GM12878 (cell line): ENCODE measurements around the gene GFPT1. TPM values are rescaled to one million over a fixed set of nuclear protein-coding genes. Genes with fewer than 3 reads are reported as not detected.

Experiments
- CHD2 ChIP-seq: IDR thresholded peaks from 2 replicates; pipeline ENCODE4 v1.6.1; 2011; ENCODE audit warnings: low read depth, low read length, improper control_type of control experiment, borderline replicate concordance
- CREB1 ChIP-seq: IDR thresholded peaks from 2 replicates; pipeline ENCODE4 v1.6.1; 2012; ENCODE audit warnings: low read depth, mild to moderate bottlenecking, inconsistent platforms
- EED ChIP-seq: sonication (generic); IDR thresholded peaks from 2 replicates; pipeline ENCODE4 v1.6.1; 2016; ENCODE audit warnings: antibody characterized with exemption, low read depth
- HDGF ChIP-seq: fragments of 450-650 bp; IDR thresholded peaks from 2 replicates; pipeline ENCODE4 v1.6.1; 2016; ENCODE audit warnings: antibody characterized with exemption
- JUND ChIP-seq: IDR thresholded peaks from 2 replicates; pipeline ENCODE4 v1.6.1; 2012; ENCODE audit warnings: low read depth, mild to moderate bottlenecking, low read length, improper control_type of control experiment, moderate library complexity
- MEF2A ChIP-seq: IDR thresholded peaks from 2 replicates; pipeline ENCODE4 v1.6.1; 2011; ENCODE audit warnings: low read depth, mild to moderate bottlenecking, low read length, moderate library complexity; ENCODE audit not compliant: insufficient read depth
- MTA2 ChIP-seq: fragments of 450-650 bp; IDR thresholded peaks from 2 replicates; pipeline ENCODE4 v1.6.1; 2016; ENCODE audit warnings: low read depth, mild to moderate bottlenecking, moderate library complexity
- MYB ChIP-seq: fragments of 150-350 bp; IDR thresholded peaks from 2 replicates; pipeline ENCODE4 v1.6.1; 2014; ENCODE audit warnings: mild to moderate bottlenecking, low read depth, low read length, borderline replicate concordance
- NBN ChIP-seq: fragments of 450-650 bp; IDR thresholded peaks from 2 replicates; pipeline ENCODE4 v1.6.1; 2016
- NR2C1 ChIP-seq: fragments of 450-650 bp; IDR thresholded peaks from 2 replicates; pipeline ENCODE4 v1.6.1; 2017; ENCODE audit warnings: antibody characterized with exemption, mild to moderate bottlenecking, moderate library complexity
- PML ChIP-seq: IDR thresholded peaks from 2 replicates; pipeline ENCODE4 v1.6.1; 2012; ENCODE audit warnings: low read length, inconsistent platforms
- SMAD1 ChIP-seq: fragments of 450-650 bp; IDR thresholded peaks from 2 replicates; pipeline ENCODE4 v1.6.1; 2018; ENCODE audit warnings: mild to moderate bottlenecking, low read depth; ENCODE audit not compliant: partially characterized antibody
- SPI1 ChIP-seq: IDR thresholded peaks from 2 replicates; pipeline ENCODE4 v1.6.1; 2011; ENCODE audit warnings: low read depth, mild to moderate bottlenecking, low read length, moderate library complexity, borderline replicate concordance; ENCODE audit not compliant: insufficient read depth
- SRF ChIP-seq, 2 experiments: IDR thresholded peaks; 2 replicates each; pipeline ENCODE4 v1.6.1; 2011; ENCODE audit warnings: low read depth in 2 of 2, low read length in 2 of 2, mild to moderate bottlenecking in 1 of 2, moderate library complexity in 1 of 2
- WRNIP1 ChIP-seq: IDR thresholded peaks from 2 replicates; pipeline ENCODE4 v1.6.1; 2011; ENCODE audit warnings: low read depth, low read length, improper control_type of control experiment, borderline replicate concordance
- ZNF207 ChIP-seq: fragments of 450-650 bp; IDR thresholded peaks from 2 replicates; pipeline ENCODE4 v1.6.1; 2014; ENCODE audit warnings: antibody characterized with exemption, mild to moderate bottlenecking, borderline replicate concordance
- polyA plus RNA-seq, 11 experiments: library from polyadenylated mRNA; depleted of rRNA in 4 of 11; unstranded in 6 of 11; stranded (reverse) in 5 of 11; fragments of >200 nt; fragmentation: Nextera tagmentation in 4 of 11; fragmentation: Illumina TruSeq in 1 of 11; extraction: Ambion mirVana in 4 of 11; extraction: Trizol in 1 of 11; gene quantifications; 1 replicate in 1 of 11; 2 replicates in 10 of 11; pipeline versions ENCODE4 v1.2.1 to v1.2.3, GENCODE V29; 2011 to 2016; ENCODE audit warnings: inconsistent platforms in 2 of 11, missing spikeins in 2 of 11, low read depth in 1 of 11
- total RNA-seq, 4 experiments: library from RNA; depleted of rRNA in 3 of 4; stranded (reverse); fragments of >200 nt in 3 of 4; fragmentation: Illumina TruSeq in 1 of 4; extraction: Trizol in 1 of 4; gene quantifications; 2 replicates each; pipeline versions ENCODE4 v1.2.1 to v1.2.3, GENCODE V29; 2013 to 2021
- TF ChIP-seq, protein P1 (sequence below): fragments of 150-350 bp; IDR thresholded peaks from 2 replicates; pipeline ENCODE4 v1.6.1; 2014; ENCODE audit warnings: mild to moderate bottlenecking, low read depth, low read length
- TF ChIP-seq, protein P2 (sequence below): fragments of 450-650 bp; formaldehyde crosslinking; IDR thresholded peaks from 2 replicates; pipeline ENCODE4 v1.5.0; 2022; ENCODE audit warnings: mild to moderate bottlenecking, missing genetic modification characterization
- TF ChIP-seq, protein P3 (sequence below): fragments of 450-650 bp; conservative IDR thresholded peaks from 2 replicates; pipeline ENCODE4 v1.6.1; 2017; ENCODE audit warnings: mild to moderate bottlenecking, moderate library complexity
- TF ChIP-seq, protein P4 (sequence below): fragments of 450-650 bp; IDR thresholded peaks from 2 replicates; pipeline ENCODE4 v1.6.1; 2016; ENCODE audit warnings: mild to moderate bottlenecking
- TF ChIP-seq, protein P5 (sequence below): IDR thresholded peaks from 2 replicates; pipeline ENCODE4 v1.6.1; 2011; ENCODE audit warnings: borderline replicate concordance, low read depth, mild to moderate bottlenecking, moderate library complexity, low read length; ENCODE audit not compliant: insufficient read depth, poor library complexity, severe bottlenecking

GFPT1 gene
- total and polyA plus RNA-seq, 10 of the 15 experiments (the other 5 are each of a cell fraction or from before 2014, with no cell fraction given), result 10.1 to 95.2 (median 24.5) TPM

DNA sequence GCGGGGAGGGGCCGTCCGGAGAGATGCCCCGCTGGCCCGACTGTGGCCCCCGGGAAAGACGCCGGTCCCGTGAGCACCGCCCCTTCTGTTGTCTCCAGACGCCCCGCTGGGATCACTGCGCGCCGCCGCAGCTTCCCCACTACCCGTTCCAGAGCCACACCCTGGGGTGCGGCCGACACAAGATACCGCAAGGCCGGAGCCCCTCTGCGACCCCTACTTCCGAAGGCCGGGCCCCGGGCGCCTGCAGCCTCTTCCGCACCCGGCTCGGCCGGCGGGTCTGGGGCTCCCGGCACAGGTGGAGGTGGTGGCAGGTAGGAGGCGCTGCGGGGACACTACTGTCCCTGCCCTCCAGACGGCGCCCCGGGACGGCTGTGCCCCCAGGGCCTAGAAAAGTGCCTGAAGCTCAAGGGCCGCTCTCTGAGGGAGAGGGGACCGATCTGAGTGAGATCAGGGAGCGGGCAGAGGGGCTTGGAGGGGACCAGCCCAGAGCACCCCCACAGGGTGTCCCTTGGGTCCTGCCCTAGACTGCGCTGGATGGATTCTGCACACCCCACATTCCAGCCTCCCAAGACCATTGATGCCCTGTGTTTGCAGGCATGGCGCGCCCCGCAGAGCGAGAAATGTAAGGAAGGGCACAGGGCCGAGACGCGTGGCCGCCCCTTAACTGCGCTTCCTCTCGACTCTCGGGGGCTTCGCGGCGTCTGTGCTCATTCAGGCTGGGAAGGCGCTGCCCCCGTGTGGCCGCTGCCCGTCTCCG, 80.0 kb downstream of the GFPT1 start (continued):
- TF ChIP-seq SMAD1 (no peak), MTA2 (no peak), WRNIP1 (no peak), NBN (no peak), SRF (IDR thresholded peaks at IDR 0.05; ENCODE audit: low read depth in 2 of 2, low read length in 2 of 2) (no peak), SPI1 (no peak), CREB1 (no peak), ZNF207 (0 out of 2 replicates have a peak, but pooled peaks have one; percentile 34), NR2C1 (no peak), MEF2A (no peak), HDGF (no peak; the same call in 1 of the 2 replicates), PML (no peak), EED (no peak), MYB (no peak), JUND (no peak), CHD2 (no peak)
- TF ChIP-seq, protein P1, sequence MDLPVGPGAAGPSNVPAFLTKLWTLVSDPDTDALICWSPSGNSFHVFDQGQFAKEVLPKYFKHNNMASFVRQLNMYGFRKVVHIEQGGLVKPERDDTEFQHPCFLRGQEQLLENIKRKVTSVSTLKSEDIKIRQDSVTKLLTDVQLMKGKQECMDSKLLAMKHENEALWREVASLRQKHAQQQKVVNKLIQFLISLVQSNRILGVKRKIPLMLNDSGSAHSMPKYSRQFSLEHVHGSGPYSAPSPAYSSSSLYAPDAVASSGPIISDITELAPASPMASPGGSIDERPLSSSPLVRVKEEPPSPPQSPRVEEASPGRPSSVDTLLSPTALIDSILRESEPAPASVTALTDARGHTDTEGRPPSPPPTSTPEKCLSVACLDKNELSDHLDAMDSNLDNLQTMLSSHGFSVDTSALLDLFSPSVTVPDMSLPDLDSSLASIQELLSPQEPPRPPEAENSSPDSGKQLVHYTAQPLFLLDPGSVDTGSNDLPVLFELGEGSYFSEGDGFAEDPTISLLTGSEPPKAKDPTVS, result no peak
- TF ChIP-seq, protein P2, sequence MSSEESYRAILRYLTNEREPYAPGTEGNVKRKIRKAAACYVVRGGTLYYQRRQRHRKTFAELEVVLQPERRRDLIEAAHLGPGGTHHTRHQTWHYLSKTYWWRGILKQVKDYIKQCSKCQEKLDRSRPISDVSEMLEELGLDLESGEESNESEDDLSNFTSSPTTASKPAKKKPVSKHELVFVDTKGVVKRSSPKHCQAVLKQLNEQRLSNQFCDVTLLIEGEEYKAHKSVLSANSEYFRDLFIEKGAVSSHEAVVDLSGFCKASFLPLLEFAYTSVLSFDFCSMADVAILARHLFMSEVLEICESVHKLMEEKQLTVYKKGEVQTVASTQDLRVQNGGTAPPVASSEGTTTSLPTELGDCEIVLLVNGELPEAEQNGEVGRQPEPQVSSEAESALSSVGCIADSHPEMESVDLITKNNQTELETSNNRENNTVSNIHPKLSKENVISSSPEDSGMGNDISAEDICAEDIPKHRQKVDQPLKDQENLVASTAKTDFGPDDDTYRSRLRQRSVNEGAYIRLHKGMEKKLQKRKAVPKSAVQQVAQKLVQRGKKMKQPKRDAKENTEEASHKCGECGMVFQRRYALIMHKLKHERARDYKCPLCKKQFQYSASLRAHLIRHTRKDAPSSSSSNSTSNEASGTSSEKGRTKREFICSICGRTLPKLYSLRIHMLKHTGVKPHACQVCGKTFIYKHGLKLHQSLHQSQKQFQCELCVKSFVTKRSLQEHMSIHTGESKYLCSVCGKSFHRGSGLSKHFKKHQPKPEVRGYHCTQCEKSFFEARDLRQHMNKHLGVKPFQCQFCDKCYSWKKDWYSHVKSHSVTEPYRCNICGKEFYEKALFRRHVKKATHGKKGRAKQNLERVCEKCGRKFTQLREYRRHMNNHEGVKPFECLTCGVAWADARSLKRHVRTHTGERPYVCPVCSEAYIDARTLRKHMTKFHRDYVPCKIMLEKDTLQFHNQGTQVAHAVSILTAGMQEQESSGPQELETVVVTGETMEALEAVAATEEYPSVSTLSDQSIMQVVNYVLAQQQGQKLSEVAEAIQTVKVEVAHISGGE (CRISPR knock-in tag), result no peak
- TF ChIP-seq, protein P3, sequence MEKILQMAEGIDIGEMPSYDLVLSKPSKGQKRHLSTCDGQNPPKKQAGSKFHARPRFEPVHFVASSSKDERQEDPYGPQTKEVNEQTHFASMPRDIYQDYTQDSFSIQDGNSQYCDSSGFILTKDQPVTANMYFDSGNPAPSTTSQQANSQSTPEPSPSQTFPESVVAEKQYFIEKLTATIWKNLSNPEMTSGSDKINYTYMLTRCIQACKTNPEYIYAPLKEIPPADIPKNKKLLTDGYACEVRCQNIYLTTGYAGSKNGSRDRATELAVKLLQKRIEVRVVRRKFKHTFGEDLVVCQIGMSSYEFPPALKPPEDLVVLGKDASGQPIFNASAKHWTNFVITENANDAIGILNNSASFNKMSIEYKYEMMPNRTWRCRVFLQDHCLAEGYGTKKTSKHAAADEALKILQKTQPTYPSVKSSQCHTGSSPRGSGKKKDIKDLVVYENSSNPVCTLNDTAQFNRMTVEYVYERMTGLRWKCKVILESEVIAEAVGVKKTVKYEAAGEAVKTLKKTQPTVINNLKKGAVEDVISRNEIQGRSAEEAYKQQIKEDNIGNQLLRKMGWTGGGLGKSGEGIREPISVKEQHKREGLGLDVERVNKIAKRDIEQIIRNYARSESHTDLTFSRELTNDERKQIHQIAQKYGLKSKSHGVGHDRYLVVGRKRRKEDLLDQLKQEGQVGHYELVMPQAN, result no peak
- TF ChIP-seq, protein P4, sequence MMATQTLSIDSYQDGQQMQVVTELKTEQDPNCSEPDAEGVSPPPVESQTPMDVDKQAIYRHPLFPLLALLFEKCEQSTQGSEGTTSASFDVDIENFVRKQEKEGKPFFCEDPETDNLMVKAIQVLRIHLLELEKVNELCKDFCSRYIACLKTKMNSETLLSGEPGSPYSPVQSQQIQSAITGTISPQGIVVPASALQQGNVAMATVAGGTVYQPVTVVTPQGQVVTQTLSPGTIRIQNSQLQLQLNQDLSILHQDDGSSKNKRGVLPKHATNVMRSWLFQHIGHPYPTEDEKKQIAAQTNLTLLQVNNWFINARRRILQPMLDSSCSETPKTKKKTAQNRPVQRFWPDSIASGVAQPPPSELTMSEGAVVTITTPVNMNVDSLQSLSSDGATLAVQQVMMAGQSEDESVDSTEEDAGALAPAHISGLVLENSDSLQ, result no peak
- TF ChIP-seq, protein P5, sequence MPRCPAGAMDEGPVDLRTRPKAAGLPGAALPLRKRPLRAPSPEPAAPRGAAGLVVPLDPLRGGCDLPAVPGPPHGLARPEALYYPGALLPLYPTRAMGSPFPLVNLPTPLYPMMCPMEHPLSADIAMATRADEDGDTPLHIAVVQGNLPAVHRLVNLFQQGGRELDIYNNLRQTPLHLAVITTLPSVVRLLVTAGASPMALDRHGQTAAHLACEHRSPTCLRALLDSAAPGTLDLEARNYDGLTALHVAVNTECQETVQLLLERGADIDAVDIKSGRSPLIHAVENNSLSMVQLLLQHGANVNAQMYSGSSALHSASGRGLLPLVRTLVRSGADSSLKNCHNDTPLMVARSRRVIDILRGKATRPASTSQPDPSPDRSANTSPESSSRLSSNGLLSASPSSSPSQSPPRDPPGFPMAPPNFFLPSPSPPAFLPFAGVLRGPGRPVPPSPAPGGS, result peak; percentile 8
